Right atrium auricular region (tissue), 2 donors: ENCODE measurements around the gene KMT2C. TPM values are rescaled to one million over a fixed set of nuclear protein-coding genes. Genes with fewer than 3 reads are reported as not detected.

Experiments used
- DNase-seq: peaks from one replicate; pipeline ENCODE4 v3.0.0-alpha.2; 2019; ENCODE audit warnings: low spot score
- H3K27ac ChIP-seq, 2 donors: fragments of 200-600 bp; sonication (generic); 1 replicate in 1 of 2; 2 replicates in 1 of 2; pipeline ENCODE4 v1.5.1; 2016 to 2019
- H3K27me3 ChIP-seq, 2 donors: fragments of 200-600 bp; sonication (generic); one replicate each; pipeline versions ENCODE4 v1.5.1 to v1.6.0; 2017 to 2019
- H3K36me3 ChIP-seq: fragments of 200-600 bp; sonication (generic); one replicate; pipeline ENCODE4 v1.5.1; 2016
- H3K4me1 ChIP-seq, 2 donors: fragments of 200-600 bp; sonication (generic); one replicate each; pipeline versions ENCODE4 v1.5.1 to v1.6.0; 2017 to 2019
- H3K4me3 ChIP-seq, 2 donors: fragments of 200-600 bp; sonication (generic); 1 replicate in 1 of 2; 2 replicates in 1 of 2; pipeline ENCODE4 v1.5.1; 2017 to 2019; ENCODE audit warnings: mild to moderate bottlenecking in 1 of 2, moderate library complexity in 1 of 2
- H3K9me3 ChIP-seq, 2 donors: fragments of 200-600 bp; sonication (generic); one replicate each; pipeline ENCODE4 v1.5.1; 2019
- total RNA-seq, 2 donors: library from RNA; depleted of rRNA; stranded (reverse); fragments of >200 nt; gene quantifications; one replicate each; pipeline ENCODE4 v1.1.0, GENCODE V29; 2016
- TF ChIP-seq, protein P1 (sequence below), 2 donors: fragments of 200-600 bp; sonication (generic); IDR thresholded peaks; one replicate each; pipeline ENCODE4 v1.5.1; 2019; ENCODE audit warnings: antibody characterized with exemption in 2 of 2

KMT2C gene
- total RNA-seq, 2 donors from 2014 or later, result 36.5 to 37.3 TPM

GRCh38 chr7:152126741-152127140 is 309.1 kb downstream of the KMT2C start:
- Histone ChIP-seq H3K27me3 (no peaks in the 10 kb centered on the region), H3K36me3 (peaks cover 61% of the 10 kb centered on the region), H3K27ac (no peak overlapping the region), H3K4me1 (no peaks in the 10 kb centered on the region), H3K4me3 (no peak overlapping the region), H3K9me3 (peaks cover 0 to 6% of the 10 kb centered on the region in 2 donors)
- DNase-seq, result no peak
- TF ChIP-seq, protein P1, sequence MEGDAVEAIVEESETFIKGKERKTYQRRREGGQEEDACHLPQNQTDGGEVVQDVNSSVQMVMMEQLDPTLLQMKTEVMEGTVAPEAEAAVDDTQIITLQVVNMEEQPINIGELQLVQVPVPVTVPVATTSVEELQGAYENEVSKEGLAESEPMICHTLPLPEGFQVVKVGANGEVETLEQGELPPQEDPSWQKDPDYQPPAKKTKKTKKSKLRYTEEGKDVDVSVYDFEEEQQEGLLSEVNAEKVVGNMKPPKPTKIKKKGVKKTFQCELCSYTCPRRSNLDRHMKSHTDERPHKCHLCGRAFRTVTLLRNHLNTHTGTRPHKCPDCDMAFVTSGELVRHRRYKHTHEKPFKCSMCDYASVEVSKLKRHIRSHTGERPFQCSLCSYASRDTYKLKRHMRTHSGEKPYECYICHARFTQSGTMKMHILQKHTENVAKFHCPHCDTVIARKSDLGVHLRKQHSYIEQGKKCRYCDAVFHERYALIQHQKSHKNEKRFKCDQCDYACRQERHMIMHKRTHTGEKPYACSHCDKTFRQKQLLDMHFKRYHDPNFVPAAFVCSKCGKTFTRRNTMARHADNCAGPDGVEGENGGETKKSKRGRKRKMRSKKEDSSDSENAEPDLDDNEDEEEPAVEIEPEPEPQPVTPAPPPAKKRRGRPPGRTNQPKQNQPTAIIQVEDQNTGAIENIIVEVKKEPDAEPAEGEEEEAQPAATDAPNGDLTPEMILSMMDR (IDR thresholded peaks at IDR 0.05), result no peak

- no peak overlapping the region for H3K27ac ChIP-seq
- peaks cover 77% of the 10 kb centered on the region for H3K36me3 ChIP-seq
- peaks cover 0 to 6% of the 10 kb centered on the region in 2 donors for H3K9me3 ChIP-seq
- no peaks in the 10 kb centered on the region for H3K27me3 ChIP-seq
- no peak overlapping the region for H3K4me3 ChIP-seq
- TF ChIP-seq, protein P1 (IDR thresholded peaks at IDR 0.05), result no peak
- no peak for DNase-seq
- no peaks in the 10 kb centered on the region for H3K4me1 ChIP-seq
Observed at GRCh38 chr7:152122540-152122939, 313.3 kb downstream of the KMT2C start.

DNA sequence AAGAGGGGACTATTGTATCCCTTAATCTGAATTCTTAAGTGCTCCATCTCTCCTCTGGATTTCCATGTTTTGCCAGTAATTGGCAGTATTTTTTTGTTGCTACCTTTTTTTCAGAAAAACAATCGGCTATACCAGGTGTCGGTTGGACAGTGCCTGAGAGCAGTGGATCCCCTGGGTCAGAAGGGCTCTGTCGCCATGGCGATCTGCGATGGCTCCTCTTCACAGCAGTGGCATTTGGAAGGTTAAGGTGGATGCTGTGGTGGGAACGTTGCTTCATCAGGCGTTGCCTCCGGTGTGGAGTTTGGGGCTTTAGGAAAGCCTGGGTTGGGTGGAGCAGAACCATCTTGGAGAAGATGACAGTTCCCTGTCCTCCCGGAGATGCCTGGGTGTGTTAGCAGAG is 314.4 kb downstream of the KMT2C start:
- DNase-seq, result no peak
- TF ChIP-seq, protein P1 (IDR thresholded peaks at IDR 0.05), result no peak
- Histone ChIP-seq H3K27me3 (no peaks in the 10 kb centered on the region), H3K9me3 (peaks cover 0 to 6% of the 10 kb centered on the region in 2 donors), H3K27ac (no peak overlapping the region), H3K36me3 (peaks cover 84% of the 10 kb centered on the region), H3K4me3 (no peak overlapping the region), H3K4me1 (no peaks in the 10 kb centered on the region)

DNA sequence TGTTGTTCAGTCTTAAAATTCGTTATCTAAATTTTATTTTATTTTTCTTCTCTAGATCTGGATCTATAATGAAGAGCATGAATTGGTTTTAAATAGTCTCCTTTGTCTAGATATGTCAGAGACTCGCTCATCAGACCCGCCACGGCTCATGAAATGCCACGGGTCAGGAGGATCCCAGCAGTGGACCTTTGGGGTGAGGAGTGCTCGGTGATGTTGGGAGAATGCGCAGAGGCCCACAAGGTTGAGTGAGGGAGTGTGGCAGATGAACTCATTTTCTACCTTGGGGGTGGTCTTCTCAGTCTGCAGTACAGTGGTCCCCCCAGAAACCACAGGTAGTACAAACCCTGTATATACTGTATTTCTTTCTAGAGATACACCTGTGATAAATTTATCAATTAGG is 315.0 kb downstream of the KMT2C start:
- Histone ChIP-seq H3K36me3 (peaks cover 84% of the 10 kb centered on the region), H3K9me3 (peaks cover 0 to 6% of the 10 kb centered on the region in 2 donors), H3K27me3 (no peaks in the 10 kb centered on the region), H3K4me3 (no peak overlapping the region), H3K27ac (no peak overlapping the region), H3K4me1 (no peaks in the 10 kb centered on the region)
- DNase-seq, result no peak
- TF ChIP-seq, protein P1 (IDR thresholded peaks at IDR 0.05), result no peak

DNA sequence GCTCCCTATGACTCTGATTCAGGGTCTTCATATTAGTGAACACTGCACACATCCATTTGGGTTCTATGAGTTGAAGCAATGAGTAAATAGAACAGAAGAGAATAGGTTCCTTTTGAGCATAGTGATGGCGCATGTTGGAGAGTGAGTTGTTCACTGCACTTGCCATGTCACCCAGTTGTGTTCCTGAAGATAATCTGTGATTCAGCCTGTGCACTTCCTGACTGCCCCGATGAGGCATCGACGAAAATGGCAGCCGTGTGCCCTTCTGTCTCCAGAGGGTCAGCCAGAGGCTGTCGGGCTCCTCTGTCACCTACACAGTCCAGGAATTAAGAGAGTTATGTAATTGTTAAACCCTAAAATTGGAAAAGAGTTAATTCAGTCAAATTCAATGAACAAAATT is 315.6 kb downstream of the KMT2C start:
- no peaks in the 10 kb centered on the region for H3K27me3 ChIP-seq
- DNase-seq, result no peak
- H3K4me3 ChIP-seq, result no peak overlapping the region
- H3K4me1 ChIP-seq, result no peaks in the 10 kb centered on the region
- H3K27ac ChIP-seq, result no peak overlapping the region
- H3K36me3 ChIP-seq, result peaks cover 86% of the 10 kb centered on the region
- TF ChIP-seq, protein P1 (IDR thresholded peaks at IDR 0.05), result no peak
- peaks cover 0 to 6% of the 10 kb centered on the region in 2 donors for H3K9me3 ChIP-seq

- Histone ChIP-seq H3K4me3 (no peak overlapping the region), H3K36me3 (peaks cover 81% of the 10 kb centered on the region), H3K27ac (no peak overlapping the region), H3K27me3 (no peaks in the 10 kb centered on the region), H3K4me1 (no peaks in the 10 kb centered on the region), H3K9me3 (no peaks in the 10 kb centered on the region)
- TF ChIP-seq, protein P1 (IDR thresholded peaks at IDR 0.05), result no peak
- no peak for DNase-seq
Observed at GRCh38 chr7:152117356-152117755, 318.4 kb downstream of the KMT2C start.
